Brain pericyte (primary cell): ENCODE results near the gene RAB4B.
"Not testable (repeated sequence)": the region's sequence is repeated elsewhere in the genome, so short reads cannot be mapped to it uniquely, and the experiment has no call there.

Source experiments
- DNase-seq: peaks from one replicate; pipeline ENCODE4 v3.0.0-alpha.2; 2012; ENCODE audit warnings: low read depth, low spot score

The RAB4B gene

DNA sequence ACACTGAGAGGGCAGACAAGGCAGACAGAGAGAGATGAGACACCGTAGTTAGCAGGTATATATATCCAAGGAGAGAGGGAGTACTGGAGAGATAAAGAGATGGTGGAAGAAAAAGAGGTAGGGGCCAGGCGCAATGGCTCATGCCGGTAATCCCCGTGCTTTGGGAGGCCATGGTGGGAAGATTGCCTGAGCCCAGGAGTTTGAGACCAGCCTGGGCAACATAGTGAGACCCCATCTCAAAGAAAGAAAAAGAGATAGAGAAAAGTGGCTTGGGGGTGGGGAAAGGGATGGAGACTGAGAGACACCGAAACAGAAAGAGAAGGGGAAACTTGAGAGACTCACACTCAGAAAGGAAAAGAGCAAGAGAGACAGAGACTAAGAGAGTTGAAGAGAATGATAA lies 2.5 kb downstream of the RAB4B start:
- no peak for DNase-seq

DNA sequence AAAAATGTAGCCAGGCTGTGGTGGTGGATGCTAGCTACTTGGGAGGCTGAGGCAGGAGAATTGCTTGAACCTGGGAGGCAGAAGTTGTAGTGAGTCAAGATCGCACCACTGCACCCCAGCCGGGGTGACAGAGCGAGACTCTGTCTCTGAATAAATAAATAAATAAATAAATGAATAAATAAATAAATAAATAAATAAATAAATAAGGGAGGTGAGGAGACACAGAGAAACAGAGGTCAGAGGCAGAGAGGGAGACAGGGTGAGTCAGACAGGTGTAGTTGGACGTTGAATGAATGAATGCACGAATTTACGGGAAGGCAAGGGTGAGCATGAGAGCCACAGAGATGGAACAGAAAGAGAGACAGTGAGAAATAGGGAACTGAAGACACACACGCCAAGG lies 3.1 kb downstream of the RAB4B start:
- DNase-seq = no peak

DNA sequence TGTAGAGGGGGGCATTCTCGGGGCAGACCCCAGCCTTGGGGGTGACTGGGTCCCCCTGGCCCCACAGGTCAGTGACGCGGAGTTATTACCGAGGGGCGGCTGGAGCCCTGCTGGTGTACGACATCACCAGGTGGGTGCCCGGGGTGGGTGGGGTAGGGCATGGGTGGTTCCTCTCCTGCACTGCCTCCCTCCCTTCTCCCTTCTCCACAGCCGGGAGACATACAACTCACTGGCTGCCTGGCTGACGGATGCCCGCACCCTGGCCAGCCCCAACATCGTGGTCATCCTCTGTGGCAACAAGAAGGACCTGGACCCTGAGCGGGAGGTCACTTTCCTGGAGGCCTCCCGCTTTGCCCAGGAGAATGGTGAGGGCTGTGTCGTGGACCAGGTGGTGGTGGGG lies 5.7 kb downstream of the RAB4B start:
- DNase-seq = no peak

DNA sequence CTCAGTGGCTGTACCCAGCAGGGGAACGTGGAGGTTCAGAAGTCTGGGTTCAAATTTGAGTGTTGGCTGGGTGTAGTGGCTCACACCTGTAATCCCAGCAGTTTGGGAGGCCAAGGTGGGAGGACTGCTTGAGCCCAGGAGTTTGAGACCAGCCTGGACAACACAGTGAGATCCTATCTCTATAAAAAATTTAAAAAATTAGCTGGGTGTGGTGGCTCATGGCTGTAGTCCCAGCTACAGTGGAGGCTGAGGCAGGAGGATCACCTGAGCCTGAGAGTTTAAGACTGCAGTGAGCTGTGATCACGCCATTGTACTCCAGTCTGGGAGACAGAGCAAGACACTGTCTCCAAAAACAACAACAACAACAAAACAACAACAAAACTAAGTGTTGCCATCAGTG lies 6.1 kb downstream of the RAB4B start:
- DNase-seq = not testable (repeated sequence)

DNA sequence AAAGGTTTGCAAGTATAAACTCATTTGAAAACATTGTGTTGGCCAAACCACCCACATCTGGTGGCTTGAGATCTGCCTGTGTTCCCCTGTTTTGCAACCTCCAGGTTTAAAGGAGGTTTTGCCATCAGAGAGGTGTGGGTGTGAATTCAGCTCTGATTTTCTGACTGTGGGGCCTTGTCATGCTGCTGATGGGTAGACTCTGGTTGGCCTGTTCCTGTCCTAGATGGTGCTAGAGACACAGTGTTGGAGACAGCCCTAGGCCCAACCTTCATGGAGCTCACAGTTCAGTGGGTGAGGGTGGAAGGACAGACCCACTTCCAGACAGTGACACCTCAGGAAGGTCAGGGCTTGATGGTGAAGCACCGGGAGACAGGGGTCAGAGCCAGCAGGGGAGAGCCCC lies 7.5 kb downstream of the RAB4B start:
- DNase-seq = no peak

DNA sequence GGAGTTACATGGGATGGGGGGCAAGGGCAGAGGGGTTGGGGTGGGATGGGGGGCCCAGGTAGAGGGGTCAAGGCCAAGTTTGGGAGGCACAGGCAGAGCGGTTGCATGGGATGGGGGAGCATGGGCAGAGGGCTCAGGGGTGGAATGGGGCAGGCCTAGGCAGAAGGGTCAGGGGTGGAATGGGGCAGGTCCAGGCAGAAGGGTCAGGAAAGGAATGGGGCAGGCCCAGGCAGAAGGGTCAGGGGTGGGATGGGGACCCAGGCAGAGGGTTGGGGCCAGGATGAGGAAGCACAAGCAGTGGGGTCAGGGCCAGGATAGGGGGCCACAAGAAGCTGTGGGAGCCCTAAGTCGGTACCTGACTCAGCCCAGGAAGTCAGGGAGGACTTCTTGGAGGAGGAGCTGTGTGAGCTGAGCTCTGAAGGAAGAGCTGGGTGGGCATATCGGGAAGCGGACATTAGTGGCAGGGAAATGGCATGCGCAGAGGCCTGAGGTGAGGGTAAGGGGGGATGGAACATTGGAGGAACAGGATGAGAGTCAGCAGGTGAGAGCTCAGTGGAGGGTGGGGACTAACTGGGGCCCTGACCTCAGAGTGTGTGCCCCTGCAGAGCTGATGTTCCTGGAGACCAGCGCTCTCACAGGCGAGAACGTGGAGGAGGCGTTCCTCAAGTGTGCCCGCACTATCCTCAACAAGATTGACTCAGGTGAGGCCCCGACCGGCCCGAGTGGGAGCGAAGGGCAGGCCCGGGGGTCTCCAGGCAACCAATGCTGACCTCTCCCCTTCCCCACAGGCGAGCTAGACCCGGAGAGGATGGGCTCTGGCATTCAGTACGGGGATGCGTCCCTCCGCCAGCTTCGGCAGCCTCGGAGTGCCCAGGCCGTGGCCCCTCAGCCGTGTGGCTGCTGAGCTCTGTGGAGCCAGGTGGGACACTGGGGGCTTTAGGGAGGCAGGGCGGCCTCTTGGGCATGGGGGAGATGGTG lies 8.3 kb downstream of the RAB4B start:
- DNase-seq = no peak

DNA sequence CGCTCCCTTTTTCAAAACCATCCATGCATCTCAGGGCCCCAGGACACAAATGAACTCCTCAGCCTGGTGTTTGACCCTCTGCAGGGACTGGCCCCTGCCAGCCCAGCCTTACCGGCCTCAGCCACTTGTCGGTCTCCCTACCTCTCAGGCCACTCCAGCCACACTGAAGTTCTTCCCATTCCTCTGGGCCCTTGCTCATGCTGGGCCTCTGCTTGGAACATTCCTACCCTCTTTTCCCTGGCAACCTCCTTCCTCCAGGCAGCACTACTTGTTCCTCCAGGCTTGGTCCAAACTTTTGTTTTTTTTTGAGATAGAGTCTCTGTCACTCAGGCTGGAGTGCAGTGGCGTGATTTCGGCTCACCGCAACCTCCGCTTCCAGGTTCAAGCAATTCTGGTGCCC lies 13.3 kb downstream of the RAB4B start:
- DNase-seq = no peak

DNA sequence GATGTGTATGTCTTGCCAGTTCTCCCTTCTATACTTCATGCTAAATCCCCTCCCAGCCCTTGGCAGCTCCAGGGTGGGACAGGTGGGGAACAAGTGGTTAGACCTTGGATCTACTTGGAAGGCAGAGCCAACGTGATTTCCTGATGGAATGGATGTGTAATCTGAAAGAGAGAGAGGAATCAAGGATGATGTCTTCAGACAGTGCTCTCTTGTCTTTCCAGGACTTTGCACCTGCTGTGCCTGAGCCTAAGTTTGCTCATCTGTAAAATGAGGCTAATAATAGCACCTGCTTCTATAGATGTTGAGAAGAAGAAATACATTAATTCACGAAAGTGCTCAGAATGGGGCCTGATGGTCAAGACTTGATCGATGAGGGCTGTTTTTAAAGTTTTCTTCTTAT lies 13.9 kb downstream of the RAB4B start:
- DNase-seq = no peak

DNA sequence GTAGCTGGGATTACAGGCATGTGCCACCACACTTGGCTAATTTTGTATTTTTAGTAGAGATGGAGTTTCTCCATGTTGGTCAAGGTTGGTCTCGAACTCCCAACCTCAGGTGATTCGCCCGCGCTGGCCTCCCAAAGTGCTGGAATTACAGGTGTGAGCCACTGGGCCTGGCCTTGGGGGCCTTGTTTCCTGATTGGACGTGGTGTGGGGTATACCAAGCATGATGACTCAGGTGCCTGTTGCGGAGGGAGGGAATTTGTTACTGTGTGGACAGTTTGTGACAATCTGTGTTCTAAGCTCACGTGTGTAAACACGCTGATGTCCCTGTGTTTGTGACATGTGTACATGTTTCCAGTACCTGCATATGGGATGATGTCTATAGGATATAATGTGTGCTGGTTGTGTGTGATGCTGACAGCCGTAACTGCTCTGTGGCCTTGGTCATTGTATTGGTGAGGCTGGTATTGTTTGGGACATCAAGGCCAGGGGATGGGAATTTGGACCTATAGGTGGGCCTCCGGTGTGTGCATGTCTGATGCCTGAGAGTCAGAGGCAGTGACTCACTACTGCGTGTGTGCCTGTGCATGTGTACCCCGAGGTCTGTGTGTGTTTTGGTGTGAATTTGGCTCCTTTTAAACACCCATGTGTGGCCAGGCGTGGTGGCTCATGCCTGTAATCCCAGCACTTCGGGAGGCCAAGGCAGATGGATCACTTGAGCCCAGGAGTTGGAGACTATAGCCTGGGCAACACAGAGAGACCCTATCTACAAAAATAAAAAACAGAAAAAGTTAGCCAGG lies 19.3 kb downstream of the RAB4B start:
- no peak for DNase-seq

DNA sequence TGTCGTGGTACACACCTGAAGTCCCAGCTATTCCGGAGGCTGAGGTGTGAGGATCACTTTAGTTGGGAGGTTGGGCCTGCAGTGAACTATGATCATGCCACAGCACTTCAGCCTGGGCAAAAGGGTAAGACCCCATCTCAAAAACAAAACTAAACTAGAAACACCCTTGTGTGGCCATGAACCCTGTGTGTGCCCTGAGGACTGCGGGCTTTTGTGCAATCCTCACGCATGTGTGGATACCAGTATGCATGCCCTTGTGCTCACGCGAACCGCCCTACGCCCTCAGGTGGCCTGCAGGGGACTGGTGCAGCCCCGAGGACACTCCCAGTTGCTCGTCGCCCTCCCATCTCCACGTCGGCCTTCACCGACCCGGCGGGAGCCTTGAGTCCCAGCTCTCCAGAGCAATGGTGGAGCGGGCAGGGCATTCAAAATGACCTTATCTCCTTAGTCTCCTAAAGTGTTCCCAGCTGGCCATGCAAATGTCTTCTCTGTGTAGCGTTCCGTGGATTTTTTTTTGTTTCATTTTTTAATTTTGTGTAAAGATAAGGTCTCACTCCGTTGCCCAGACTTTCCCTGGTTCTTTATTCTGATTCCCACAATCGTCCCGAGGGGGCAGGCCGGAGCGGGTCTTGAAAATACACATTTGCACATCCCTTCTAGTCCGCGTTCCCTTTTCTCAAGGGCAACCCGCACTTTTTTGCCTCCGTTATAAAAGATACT lies 20.1 kb downstream of the RAB4B start:
- DNase-seq = no peak

DNA sequence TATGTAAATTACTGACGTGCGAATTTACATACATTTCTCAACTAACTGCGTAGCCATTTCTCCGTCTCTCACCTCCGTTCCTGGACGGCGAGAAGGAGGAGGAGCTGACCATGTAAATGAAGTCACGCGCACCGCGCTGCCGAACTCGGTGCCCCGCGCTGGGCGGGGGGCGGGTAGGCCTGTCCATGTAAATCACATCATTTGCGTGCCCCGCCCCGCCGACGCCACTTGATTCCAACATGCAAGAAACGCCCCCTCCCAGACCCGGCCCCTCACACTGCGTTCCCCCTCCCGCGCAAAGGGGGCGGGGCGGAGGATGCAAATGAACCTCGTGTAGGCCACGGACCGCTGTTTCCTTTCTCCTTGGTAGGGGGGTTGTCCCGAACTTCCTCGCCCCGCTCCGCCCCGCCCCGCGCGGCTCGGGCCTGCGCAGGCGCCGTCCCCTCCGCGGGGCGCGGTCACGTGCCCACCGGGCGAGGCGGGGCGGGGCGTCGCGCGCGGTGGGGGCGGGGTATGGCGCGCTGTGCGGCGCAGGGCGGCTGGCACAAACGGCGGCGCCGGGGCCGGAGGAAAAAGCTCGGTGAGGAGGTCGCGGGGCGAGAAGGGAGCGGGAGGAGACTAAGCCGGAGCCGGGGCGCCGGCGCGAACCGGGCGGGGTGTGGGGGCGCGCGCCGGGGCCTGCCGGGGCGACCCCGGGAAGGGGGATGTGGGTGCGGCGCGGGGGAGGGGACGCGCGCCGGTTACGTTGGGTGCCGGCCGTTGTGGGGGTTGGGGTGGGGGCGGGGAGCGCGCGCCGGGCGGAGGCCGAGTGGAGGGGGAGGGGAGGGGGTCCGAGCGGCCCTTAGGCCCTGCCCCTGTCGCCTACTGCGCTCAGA lies 20.9 kb downstream of the RAB4B start, which contains the start of gene EGLN2:
EGLN2 (plus strand) TSS at position 509 of the 875 bp plus-strand sequence. CDS start 1,382 bp downstream, outside the sequence.
- peak; percentile 99 for DNase-seq

DNA sequence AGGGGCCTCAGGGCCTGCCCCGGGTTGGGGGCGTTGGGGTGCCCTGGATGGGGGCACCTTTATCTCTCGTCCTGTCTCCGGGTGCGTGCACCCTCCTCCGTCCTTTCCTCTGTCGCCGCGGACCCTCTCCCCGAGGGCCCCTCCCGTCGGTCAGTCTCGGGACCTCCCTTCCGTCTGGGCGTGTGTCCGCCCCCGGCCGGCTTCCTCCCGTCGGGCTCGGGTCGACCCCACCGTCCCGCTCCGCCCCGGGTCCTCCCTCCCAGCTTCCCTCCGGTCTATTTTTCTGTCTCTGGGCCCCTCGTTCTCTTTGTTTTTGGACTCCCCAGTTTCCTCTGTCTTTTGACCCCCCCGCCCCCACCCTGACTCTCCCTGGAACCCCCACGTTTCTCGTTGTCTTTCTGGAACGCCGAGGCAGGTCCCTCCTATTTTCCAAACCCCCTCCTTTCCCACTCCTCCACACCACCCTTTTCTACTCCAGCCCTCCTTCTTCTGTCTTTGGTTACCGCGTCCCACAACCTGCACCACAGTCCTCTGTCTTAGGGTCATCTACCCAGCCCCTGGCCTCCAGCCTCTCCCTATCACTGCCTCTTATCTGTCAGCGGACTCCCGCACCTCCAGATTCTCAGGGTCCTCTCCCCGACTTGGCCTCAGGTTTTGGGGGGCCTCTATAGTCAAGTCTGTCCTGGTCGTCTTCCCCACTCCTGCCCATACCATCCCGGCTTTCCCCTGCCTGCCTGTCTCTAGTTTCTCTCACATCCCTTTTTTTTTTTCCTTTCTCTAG lies 21.7 kb downstream of the RAB4B start:
- DNase-seq = no peak

DNA sequence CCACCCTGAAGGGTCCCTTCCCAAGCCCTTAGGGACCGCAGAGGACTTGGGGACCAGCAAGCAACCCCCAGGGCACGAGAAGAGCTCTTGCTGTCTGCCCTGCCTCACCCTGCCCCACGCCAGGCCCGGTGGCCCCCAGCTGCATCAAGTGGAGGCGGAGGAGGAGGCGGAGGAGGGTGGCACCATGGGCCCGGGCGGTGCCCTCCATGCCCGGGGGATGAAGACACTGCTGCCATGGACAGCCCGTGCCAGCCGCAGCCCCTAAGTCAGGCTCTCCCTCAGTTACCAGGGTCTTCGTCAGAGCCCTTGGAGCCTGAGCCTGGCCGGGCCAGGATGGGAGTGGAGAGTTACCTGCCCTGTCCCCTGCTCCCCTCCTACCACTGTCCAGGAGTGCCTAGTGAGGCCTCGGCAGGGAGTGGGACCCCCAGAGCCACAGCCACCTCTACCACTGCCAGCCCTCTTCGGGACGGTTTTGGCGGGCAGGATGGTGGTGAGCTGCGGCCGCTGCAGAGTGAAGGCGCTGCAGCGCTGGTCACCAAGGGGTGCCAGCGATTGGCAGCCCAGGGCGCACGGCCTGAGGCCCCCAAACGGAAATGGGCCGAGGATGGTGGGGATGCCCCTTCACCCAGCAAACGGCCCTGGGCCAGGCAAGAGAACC lies 22.4 kb downstream of the RAB4B start:
- DNase-seq = no peak

DNA sequence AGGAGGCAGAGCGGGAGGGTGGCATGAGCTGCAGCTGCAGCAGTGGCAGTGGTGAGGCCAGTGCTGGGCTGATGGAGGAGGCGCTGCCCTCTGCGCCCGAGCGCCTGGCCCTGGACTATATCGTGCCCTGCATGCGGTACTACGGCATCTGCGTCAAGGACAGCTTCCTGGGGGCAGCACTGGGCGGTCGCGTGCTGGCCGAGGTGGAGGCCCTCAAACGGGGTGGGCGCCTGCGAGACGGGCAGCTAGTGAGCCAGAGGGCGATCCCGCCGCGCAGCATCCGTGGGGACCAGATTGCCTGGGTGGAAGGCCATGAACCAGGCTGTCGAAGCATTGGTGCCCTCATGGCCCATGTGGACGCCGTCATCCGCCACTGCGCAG lies 22.9 kb downstream of the RAB4B start:
- no peak for DNase-seq

DNA sequence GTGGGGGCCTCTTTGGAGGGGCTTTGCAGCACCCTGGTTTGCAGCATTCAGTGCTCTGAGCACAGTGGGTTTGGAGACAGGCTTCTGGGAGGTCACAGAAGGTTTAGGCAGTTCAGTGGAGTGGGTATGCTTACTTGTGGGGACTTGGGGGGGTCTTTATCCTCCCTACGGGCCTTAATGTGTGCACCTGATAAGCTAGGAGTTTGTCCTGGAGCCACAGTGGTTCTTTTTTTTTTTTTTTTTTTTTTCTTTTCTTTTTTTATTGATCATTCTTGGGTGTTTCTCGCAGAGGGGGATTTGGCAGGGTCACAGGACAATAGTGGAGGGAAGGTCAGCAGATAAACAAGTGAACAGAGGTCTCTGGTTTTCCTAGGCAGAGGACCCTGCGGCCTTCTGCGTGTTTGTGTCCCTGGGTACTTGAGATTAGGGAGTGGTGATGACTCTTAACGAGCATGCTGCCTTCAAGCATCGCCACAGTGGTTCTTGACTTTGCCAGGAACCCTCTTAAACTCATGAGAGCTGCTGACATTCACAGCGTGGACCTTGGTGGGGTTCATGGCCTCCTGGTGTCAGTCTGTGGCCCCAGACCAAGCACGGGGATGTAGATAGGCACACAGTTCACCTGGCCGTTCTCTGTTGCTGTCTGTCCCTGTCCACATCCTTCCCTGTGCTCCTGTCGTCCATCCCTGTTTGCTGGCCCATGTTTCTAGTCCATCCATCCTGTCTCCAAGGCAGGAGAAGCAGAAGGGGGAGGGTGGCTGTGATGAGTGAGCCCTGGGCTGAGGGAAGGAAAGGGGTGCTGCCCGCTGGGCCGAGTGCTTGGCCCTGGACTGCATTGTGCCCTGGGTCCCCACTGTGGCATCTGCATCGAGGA lies 23.6 kb downstream of the RAB4B start:
- no peak for DNase-seq

DNA sequence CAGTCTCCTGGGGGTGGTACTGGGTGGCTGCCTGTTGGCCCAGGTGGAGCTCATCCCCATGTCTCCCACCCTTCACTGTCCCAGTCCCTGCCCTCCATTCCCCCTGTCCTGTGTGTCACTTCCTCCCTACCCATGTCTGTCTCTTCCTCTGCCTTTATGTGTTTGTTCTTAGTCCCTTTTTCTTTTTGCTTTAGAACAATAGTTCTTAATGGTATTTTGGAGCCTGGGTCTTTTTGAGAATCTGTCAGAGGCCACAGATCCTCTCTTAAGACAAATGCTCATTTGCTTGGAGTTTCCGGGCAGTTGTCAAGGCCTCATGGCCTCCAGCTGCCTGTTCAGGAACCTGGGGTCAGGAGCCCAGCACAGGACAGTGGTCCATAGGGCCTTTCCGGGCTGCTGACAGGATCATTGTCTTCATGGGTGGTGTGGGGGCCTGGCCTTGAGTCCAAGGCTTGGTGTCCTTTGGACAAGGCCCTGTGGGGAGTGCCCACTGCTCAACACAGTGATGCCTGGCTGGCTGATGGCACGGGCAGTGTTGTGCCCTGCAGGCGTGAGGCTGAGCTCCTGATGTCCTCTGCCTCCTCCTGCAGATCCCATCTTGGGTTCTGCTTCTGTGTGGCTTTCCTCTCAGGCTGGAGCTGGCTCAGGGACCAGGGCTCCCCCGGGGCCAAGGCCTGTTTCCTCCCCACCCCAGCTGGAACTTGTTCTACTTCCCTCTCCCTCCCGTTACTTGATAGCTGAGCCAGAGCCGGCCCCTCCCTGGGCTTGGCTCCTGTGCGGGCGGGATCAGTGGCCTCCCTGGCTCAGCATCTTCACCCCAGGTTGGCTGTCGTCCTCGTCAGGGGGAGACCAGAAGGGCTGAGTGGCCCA lies 24.5 kb downstream of the RAB4B start:
- DNase-seq = no peak

DNA sequence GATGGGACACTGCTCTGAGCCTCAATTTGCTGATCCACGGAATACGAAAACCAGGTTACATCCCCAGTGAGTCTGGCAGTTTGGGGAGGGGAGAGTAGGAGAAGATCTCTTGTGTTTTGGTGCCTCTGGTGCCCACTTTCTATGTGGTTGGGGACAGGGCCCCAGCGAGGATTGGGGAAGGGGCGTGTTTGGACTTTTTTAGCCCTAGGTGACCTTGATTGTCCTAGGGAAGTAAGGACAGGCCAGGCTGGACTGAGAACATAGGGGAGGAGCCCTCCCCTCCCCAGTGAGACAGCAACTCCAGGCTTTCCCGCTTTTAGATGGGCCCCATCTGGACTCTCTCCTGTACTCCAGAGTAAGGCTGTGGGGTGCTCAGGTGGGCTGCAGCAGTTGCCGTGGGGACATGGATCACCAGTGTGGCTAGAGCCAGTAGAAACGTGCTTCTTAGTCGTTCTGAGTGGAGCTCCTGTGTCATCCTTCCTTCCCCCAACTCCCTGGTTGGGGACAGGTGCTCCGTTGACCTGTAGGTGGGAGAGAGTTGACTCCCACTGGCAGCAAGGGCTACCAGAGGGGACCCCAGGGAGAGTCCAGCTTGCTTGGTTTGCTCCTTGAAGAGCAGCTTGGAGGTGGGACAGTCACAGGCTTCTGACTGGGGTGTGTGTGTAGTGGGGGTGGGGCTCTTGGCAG lies 25.3 kb downstream of the RAB4B start:
- DNase-seq = no peak
